GM12875 (cell line): Measurements from ENCODE around the gene SLC25A5.

Experiments
- H3K4me3 ChIP-seq: one replicate; pipeline ENCODE4 v1.5.1; 2011; ENCODE audit warnings: low read depth, low read length, control low read depth
- TF ChIP-seq, protein P1 (sequence below): IDR thresholded peaks from 2 replicates; pipeline ENCODE4 v1.5.1; 2011; ENCODE audit warnings: low read depth, mild to moderate bottlenecking, control low read depth, inconsistent platforms, low read length, moderate library complexity, borderline replicate concordance; ENCODE audit not compliant: insufficient read depth

The SLC25A5 gene

DNA sequence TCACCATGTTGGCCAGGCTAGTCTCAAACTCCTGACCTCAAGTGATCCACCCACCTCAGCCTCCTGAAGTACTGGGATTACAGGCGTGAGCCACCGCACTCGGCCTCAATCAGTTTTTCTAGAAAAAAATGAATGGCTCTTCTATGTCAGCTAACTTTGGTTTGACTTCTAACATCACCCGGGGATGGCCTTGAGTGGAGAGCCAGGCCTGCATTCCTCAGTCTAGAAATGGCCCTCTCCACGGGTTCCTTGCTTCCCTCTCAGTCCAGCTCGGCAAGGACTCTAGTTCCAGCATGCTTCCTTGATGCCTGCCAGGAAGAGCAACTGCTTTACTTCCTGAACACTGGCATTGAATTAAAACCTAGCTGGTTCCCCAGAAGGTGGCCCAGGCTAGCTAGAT, 39.0 kb downstream of the SLC25A5 start:
- TF ChIP-seq, protein P1, sequence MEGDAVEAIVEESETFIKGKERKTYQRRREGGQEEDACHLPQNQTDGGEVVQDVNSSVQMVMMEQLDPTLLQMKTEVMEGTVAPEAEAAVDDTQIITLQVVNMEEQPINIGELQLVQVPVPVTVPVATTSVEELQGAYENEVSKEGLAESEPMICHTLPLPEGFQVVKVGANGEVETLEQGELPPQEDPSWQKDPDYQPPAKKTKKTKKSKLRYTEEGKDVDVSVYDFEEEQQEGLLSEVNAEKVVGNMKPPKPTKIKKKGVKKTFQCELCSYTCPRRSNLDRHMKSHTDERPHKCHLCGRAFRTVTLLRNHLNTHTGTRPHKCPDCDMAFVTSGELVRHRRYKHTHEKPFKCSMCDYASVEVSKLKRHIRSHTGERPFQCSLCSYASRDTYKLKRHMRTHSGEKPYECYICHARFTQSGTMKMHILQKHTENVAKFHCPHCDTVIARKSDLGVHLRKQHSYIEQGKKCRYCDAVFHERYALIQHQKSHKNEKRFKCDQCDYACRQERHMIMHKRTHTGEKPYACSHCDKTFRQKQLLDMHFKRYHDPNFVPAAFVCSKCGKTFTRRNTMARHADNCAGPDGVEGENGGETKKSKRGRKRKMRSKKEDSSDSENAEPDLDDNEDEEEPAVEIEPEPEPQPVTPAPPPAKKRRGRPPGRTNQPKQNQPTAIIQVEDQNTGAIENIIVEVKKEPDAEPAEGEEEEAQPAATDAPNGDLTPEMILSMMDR: no peak

DNA sequence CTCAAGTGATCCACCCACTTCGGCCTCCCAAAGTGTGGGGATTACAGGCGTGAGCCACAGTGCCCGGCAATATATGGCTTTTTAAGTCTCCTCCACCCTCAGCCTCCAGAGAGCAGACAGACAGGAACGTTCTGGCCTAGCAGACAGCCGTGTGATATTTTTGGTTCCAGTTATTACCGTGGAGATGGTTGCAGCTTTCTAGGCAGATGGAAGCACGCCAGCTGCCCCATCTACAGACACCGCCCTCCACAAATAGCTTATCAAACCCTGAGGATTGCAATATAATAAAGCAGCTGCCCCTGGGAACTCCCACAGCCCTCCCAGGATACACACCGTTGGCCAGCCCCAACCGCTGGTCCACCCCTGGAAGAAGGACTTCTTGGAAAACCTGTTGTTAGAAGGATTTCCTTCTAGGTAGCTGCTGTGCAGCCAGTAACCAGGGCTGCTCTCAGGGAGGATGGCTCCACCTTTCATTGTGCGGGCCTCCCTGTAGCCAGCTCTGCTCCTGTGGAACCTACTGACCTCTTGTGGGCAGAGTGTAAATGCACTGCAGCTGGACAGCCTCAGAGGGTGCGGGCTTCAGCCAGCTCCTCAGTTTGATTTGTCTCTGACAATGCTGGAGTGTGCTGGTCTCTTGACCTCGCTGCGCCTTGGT, 44.0 kb downstream of the SLC25A5 start:
- no peak overlapping the region for H3K4me3 ChIP-seq
- TF ChIP-seq, protein P1: peak; percentile 53; the same call in 1 of the 2 replicates

More for the DNA sequence above, 39.0 kb downstream of the SLC25A5 start:
- H3K4me3 ChIP-seq: no peak overlapping the region

DNA sequence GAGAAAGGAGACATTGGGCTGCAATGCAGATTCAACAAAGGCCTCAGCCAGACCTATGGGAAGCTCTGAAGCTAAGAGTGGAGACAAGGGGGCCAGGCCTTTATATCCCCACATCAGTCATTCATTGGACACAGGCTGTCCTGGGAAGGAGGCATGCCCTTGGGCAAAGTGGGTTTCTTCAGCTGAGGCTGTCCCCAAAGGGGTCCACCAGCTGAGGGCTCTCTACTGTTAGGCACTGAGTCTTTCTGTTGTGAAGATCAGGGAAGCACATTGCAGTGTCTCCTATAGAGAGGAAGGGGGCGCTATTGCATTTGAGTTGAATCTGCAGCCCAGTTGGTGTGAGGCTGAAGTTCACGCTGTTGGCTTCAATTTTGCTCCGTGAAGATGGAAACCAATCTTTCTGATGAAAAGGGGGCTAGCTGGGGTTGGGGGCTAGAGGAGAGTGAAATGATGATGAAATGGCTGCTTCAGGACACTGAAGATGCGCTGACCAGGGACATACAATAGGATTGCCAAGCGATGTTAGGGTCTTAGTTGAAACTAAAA, 48.0 kb downstream of the SLC25A5 start:
- TF ChIP-seq, protein P1: peak; percentile 88
- H3K4me3 ChIP-seq: no peak overlapping the region

GRCh38 chrX:119518371-119518770, 50.1 kb downstream of the SLC25A5 start:
- TF ChIP-seq, protein P1: no peak
- no peak overlapping the region for H3K4me3 ChIP-seq
